CD4-positive, alpha-beta T cell (primary cell): ENCODE results near the gene RAB3GAP1. TPM values are rescaled to one million over a fixed set of nuclear protein-coding genes. Genes with fewer than 3 reads are reported as not detected.

Experiments used
- ATAC-seq: fragments of 200-7000 bp; cut with Tn5 transposase; one replicate; pipeline ENCODE4 v1.10.0; 2022; ENCODE audit warnings: mild to moderate bottlenecking; ENCODE audit not compliant: poor library complexity
- CTCF ChIA-PET: fragments of 350-600 bp; sonication (Branson Sonifier 250); formaldehyde crosslinking; loops from one replicate; lab custom pipeline; 2021; ENCODE audit warnings: antibody characterized with exemption, inconsistent platforms; lab: Charles Lee
- POLR2A ChIA-PET: fragments of 350-600 bp; sonication (Branson Sonifier 250); formaldehyde crosslinking; loops from one replicate; lab custom pipeline; 2021; ENCODE audit warnings: antibody characterized with exemption, inconsistent platforms; lab: Charles Lee
- DNase-seq, 14 experiments: peaks; one replicate each; pipeline ENCODE4 v3.0.0-alpha.2; 2013 to 2020; ENCODE audit warnings: mixed read lengths in 2 of 14
- H3K27ac ChIP-seq, 2 donors: one replicate each; pipeline versions ENCODE4 v1.5.1 to v1.7.0; 2013; ENCODE audit warnings: low read length in 2 of 2, low read depth in 1 of 2, mild to moderate bottlenecking in 1 of 2
- H3K27me3 ChIP-seq, 2 experiments: 1 replicate in 1 of 2; 2 replicates in 1 of 2; pipeline versions ENCODE4 v1.6.1 to v1.7.0; 2013; ENCODE audit warnings: low read length in 2 of 2, control low read depth in 1 of 2, mild to moderate bottlenecking in 1 of 2, moderate library complexity in 1 of 2; ENCODE audit not compliant: insufficient read depth in 2 of 2, control insufficient read depth in 1 of 2
- H3K36me3 ChIP-seq: one replicate; pipeline ENCODE4 v1.6.1; 2013; ENCODE audit warnings: low read length, control low read depth; ENCODE audit not compliant: insufficient read depth
- H3K4me1 ChIP-seq: one replicate; pipeline ENCODE4 v1.6.1; 2013; ENCODE audit warnings: low read length, control low read depth; ENCODE audit not compliant: insufficient read depth
- H3K4me3 ChIP-seq: one replicate; pipeline ENCODE4 v1.5.1; 2013; ENCODE audit warnings: mild to moderate bottlenecking, low read length, moderate library complexity
- H3K9me3 ChIP-seq, 2 experiments: 1 replicate in 1 of 2; 2 replicates in 1 of 2; pipeline versions ENCODE4 v1.6.1 to v1.7.0; 2013; ENCODE audit warnings: low read length in 2 of 2, mild to moderate bottlenecking in 2 of 2, control low read depth in 1 of 2, moderate library complexity in 1 of 2; ENCODE audit not compliant: control insufficient read depth in 1 of 2, insufficient read depth in 1 of 2
- H3K27ac Mint-ChIP-seq: one replicate; pipeline ENCODE4 v1.8.0; 2020; ENCODE audit warnings: mixed read lengths
- H3K27me3 Mint-ChIP-seq: one replicate; pipeline ENCODE4 v1.8.0; 2021; ENCODE audit warnings: mixed read lengths
- H3K36me3 Mint-ChIP-seq: one replicate; pipeline ENCODE4 v1.8.0; 2021; ENCODE audit warnings: low read depth, mixed read lengths
- H3K4me1 Mint-ChIP-seq: one replicate; pipeline ENCODE4 v1.8.0; 2021; ENCODE audit warnings: low read depth, mixed read lengths
- H3K4me3 Mint-ChIP-seq: one replicate; pipeline ENCODE4 v1.8.0; 2020; ENCODE audit warnings: mild to moderate bottlenecking, mixed read lengths
- H3K9me3 Mint-ChIP-seq: one replicate; pipeline ENCODE4 v1.8.0; 2020; ENCODE audit warnings: mixed read lengths
- CTCF ChIP-seq: fragments of 200-600 bp; IDR thresholded peaks from one replicate; pipeline ENCODE4 v1.8.0; 2022; ENCODE audit warnings: antibody characterized with exemption, mild to moderate bottlenecking
- intact Hi-C, 2 experiments: fragments of 100-400 bp; cut with DNase I in 1 of 2; cut with micrococcal nuclease in 1 of 2; formaldehyde crosslinking; loops; one replicate each; pipeline versions ENCODE4 v1.15.1 to v1.9.0; 2023 to 2025; cut with DNase I, micrococcal nuclease
- total RNA-seq, 174 experiments: library from RNA in 2 of 174; stranded (reverse) in 2 of 174; gene quantifications; one replicate each; pipeline ENCODE4 v1.2.3 and lab custom pipeline; 2021 to 2026

The RAB3GAP1 gene
- total RNA-seq, 2 experiments from 2014 or later: 35.9 to 37.0 TPM

DNA sequence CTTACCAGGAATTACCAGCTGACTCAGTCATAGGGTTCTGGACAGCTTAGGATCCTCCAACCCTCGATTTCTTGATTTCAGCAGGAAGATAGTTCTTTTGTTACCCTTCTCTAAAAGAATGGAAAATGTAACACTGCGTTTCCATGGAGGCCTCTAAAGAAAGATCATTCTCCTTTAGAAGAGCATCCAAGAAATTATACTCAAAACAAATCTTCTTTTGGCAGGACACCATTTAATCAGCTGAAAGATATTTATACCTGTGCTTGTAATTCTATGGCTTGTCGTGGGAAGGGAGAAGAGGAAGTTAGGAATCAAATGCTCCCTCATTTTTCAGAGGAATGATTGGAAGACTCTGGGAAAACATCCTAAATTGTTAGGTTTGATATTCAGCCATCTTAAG lies 130.5 kb downstream of the RAB3GAP1 start:
- ATAC-seq: no peak
- ChIA-PET POLR2A (no interaction called here), CTCF (no interaction called here)
- Mint-ChIP-seq H3K36me3 (peaks cover 7% of the 10 kb centered on the region), H3K27ac (no peak overlapping the region), H3K27me3 (no peaks in the 10 kb centered on the region), H3K9me3 (no peaks in the 10 kb centered on the region), H3K4me1 (no peaks in the 10 kb centered on the region), H3K4me3 (no peak overlapping the region)
- no peak overlapping the region for H3K27ac ChIP-seq
- no peaks in the 10 kb centered on the region for H3K27me3 ChIP-seq
- no peaks in the 10 kb centered on the region for H3K4me1 ChIP-seq
- no peak for DNase-seq
- no peak for TF ChIP-seq CTCF
- no peaks in the 10 kb centered on the region for H3K36me3 ChIP-seq
- no peaks in the 10 kb centered on the region for H3K9me3 ChIP-seq
- intact Hi-C loops: no loop called here
- H3K4me3 ChIP-seq: no peak overlapping the region

DNA sequence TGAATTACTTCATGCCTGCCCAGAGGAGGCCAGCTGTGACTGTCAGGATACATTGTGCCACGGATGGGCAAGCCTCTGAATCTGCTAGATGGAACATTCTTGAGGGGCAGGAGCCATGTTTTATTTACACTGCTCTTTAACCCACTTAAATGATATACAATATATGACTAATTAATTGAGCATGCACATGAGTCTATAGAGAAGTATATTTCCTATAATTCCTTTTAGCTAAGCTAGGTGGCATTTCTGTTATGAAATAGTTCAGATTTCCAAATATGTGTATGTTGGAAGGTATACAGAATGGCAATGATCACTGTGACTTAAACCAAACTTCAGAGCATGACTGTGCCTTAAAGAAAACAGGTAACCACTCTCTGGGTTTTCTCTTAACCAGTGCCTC lies 131.7 kb downstream of the RAB3GAP1 start:
- POLR2A ChIA-PET: no interaction called here
- no peaks in the 10 kb centered on the region for H3K36me3 ChIP-seq

DNA sequence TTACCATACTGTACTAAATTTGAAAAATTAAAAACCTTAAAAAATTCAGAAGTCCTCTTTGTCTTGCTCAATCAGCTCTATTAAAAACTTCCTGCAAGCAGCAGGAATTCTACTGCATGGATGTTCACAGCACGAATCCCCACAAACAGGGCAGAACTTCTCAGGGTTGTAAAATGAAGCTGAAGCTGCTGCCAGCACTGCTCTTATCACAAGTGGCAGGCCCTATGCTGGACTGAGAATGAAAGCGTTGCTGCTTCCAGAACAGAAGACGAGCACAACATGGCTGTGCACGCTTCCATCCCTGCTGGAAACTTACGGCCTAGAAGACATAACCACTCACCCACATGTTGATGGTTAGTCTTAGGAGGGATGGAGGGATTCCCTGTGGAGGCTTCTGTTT lies 134.0 kb downstream of the RAB3GAP1 start:
- no peak for DNase-seq
- POLR2A ChIA-PET: no interaction called here
- H3K9me3 Mint-ChIP-seq: peaks cover 6% of the 10 kb centered on the region
- intact Hi-C loops: no loop called here
- peaks cover 12% of the 10 kb centered on the region for H3K36me3 Mint-ChIP-seq
- no peak overlapping the region for H3K27ac Mint-ChIP-seq
- no peaks in the 10 kb centered on the region for H3K4me1 Mint-ChIP-seq
- TF ChIP-seq CTCF: no peak
- no peak for ATAC-seq
- no peaks in the 10 kb centered on the region for H3K4me1 ChIP-seq
- no peak overlapping the region for H3K4me3 ChIP-seq
- no peaks in the 10 kb centered on the region for H3K27me3 Mint-ChIP-seq
- H3K9me3 ChIP-seq: peaks cover 10 to 15% of the 10 kb centered on the region in 2 experiments
- H3K27me3 ChIP-seq: no peaks in the 10 kb centered on the region
- H3K36me3 ChIP-seq: no peaks in the 10 kb centered on the region
- CTCF ChIA-PET: no interaction called here
- no peak overlapping the region for H3K4me3 Mint-ChIP-seq
- no peak overlapping the region for H3K27ac ChIP-seq

More for the DNA sequence above, 131.7 kb downstream of the RAB3GAP1 start:
- ATAC-seq (no peak), DNase-seq (no peak)
- CTCF ChIA-PET: no interaction called here
- H3K4me3 ChIP-seq: no peak overlapping the region
- H3K27ac ChIP-seq: no peak overlapping the region
- no peaks in the 10 kb centered on the region for H3K27me3 ChIP-seq
- Mint-ChIP-seq H3K27ac (no peak overlapping the region), H3K9me3 (no peaks in the 10 kb centered on the region), H3K4me3 (no peak overlapping the region), H3K27me3 (no peaks in the 10 kb centered on the region), H3K4me1 (no peaks in the 10 kb centered on the region), H3K36me3 (peaks cover 2% of the 10 kb centered on the region)
- no peak for TF ChIP-seq CTCF
- peaks cover 0 to 5% of the 10 kb centered on the region in 2 experiments for H3K9me3 ChIP-seq
- intact Hi-C loops: no loop called here
- no peaks in the 10 kb centered on the region for H3K4me1 ChIP-seq
